NCI-H446 (cell line): ENCODE measurements around the gene MSX2.

Experiments
- DNase-seq, 2 experiments: peaks; one replicate each; lab custom pipeline; 2025; lab: John Stamatoyannopoulos, UW

The MSX2 gene

DNA sequence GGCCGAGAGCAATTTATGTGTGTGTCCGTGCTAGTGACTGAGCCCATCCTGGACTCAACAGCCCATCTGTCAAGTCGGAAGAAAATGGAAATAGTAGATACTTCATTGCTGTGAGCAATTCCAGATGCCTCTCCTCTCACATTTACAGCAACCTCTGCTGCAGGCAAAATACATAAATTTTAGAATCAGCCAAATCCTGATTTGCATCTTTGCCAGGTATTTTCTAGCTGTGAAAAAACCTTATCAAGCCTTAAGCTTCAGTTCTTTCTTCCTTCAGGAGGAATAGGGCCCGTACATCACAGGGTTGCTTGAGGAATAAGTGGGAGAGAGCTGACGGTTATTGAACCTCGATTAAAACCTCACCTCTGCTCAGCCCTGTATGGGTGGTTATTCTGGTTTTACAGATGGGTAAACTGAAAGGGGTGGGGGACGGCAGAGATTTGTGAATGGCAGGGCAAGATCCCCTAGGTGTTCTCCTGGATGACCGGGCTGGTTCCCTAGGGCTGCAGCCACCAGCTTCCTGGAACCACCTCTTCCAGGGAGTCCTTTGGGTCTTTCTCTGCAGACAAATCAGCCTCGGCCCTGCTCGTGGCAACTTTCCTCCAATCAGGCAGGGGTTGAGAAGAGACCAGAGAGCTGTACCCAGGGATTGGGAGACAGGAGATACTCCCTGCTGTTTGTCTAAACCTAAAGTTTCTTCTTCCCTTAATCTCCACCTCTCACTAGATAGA, 5.3 kb upstream of the MSX2 start:
- DNase-seq: no peak

DNA sequence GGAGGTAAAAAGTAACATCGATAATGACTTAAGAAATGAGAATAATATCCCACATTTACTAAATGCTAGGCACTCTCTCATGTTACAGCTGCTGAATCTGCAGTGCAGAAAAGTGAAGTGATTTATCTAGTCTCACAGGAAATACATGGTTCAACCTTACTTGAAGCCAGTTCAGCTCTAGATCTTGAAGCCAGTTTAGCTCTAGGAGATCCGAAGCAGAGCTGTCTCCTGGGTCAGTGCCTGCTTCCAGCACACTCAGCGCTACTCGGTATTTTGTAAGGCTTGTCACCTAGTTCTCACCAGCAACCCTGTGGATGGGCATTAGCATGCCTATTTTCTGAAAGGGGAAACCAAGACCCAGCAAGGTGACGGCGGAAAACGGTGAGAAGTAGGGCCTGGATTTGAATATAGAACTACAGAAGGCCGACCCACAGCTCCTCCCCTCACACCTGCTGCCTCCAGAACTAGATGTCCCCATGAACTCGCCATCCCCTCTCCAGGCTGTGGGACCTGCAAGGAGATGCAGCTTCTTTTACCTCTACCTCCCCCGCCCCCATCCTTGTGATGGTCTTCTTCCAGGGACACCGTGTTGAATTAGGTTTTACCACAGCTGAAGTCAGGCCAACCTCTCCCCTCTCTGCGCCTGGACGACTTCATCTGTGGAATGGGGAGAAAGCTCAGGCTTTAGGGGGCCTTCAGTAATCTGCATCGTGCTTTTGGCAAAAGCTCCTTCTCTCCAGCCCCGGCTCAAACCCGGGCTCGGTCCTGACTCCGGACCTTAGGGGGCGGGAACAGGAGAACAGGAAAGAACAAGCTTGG, 4.4 kb upstream of the MSX2 start:
- no peak for DNase-seq

DNA sequence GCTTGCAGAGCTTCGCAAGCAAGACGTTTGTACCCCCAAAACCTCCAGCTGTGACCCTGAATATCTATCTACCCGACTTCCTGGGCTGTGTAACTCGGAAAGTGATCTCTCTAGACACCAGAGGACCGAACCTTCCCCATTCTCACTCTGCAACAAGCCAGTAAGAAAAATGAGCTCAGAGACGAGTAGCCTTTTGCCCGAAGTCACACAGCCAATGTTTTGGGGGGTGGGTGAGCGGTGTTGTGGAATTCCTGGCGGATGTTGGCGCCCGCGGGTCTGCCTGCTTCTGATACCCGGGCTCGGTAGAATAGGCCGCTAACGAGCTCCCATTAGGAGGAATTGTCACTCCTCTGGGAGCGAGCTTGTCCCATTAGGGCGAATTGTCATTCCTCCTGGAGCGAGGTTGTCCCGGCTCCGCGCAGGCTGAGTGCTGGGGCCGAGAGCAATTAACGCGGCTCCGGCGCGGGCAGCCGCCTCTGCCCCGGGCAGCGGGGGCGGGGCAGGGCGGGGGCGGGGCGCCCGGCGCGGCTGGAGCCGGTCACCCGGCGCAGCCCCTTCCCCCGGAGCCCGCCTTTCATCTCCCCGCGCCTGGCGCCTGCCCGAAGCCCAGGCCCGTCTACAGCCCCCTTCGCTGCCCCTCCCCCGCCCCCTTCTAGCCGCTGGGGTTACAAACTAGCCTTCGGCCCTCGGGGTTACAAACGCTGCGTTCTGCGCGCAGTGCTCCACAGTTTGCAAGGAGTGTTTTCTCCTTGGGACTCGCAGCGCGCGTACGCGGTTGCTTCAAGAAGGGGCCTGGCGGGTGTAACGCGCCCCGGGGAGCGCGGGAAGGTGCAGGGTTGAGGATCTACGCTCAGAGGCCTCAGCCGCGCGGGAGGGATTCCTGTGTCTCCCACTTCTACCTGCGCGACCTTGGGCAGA, 3.5 kb upstream of the MSX2 start:
- DNase-seq: no peak

DNA sequence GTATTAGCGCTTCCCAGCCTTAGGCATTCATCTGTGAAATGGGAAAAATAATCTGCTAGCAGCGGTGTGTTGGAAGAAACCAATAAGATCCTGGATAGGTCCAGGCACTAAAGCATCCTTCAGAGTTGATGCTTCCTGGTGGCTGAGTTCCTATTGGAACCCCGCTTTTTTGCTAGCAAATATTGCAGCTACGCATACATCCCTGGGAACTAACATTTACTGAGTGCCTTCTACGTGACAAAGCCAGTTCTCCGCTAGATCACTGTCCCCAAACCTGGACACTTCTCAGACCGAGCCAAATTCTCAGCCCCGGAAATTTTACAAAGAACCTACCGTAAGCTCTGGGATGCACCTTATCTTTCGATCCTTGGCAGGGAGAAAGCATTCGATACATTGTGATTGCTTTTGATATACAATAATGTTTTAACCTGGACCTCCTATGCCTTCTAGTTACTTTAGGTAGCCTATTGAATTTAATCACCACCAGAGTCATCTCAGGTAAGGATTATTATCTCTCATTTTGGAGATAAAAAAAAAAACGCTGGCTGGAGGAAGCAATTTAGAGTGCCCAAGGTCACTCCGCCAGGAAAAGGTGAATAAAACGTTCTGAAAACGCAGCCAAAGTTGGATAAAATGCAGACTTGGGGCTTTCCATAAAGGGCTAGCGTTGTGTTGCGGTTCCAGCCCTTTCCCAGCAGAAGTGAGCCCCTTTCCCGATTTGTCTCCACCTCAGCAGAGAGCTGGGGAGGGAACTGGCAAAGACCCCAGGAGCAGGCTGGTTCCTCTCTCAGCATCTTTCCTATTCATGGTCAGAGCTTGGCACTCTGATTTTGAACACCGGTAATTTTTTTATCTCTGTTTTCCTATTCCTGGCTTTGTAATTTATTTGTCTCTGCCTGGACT, 2.6 kb upstream of the MSX2 start:
- no peak for DNase-seq

DNA sequence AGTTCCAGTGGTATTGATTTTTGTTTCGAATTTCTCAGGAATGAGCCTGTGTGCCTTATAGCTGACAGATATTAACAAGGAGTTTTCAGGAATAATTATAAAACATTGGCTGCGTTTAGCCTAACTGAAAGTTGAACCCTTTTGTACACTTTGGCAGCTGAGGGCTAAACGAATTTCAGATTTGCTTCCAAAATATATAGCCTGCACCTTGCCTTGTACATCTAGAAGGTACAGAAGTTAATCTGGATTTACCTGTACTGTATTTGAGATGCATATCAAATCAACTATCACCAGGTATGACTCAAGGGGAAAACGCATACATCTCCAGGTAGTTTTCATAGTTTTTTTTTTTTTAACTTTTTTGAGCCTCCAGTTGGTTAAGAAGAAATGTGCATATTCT, 1.9 kb upstream of the MSX2 start:
- no peak for DNase-seq

DNA sequence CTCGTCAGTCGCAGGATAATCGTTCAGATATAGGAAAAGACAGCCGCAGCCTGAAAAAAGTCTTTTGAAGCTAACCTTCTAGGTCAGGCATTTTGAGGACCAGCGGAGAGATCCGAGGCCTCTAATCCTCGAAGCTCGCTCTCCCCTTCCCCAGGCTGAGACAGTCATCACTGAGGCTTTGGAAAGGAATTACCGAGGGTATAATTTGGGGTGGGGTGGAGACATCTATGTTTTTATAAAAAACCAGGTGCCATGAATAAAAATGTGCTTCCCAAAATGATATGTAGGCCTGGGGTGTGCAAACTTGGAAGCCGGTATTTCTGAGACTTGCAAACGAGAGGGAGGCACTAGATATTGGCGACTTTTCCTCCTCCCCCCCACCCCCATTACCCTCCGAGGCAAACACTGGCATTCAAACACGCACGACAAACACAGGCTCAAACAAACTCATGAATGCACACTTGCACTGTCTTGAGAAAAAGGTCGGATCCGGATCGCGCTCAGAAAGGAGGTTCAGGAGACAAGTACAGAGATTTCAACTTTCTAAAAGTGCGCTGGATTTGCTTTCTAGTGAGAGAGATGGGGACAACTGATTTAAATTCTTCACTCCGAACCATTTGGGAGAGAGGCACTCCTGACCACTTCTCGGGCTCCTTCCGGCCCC, 935 bp upstream of the MSX2 start:
- DNase-seq: no peak

DNA sequence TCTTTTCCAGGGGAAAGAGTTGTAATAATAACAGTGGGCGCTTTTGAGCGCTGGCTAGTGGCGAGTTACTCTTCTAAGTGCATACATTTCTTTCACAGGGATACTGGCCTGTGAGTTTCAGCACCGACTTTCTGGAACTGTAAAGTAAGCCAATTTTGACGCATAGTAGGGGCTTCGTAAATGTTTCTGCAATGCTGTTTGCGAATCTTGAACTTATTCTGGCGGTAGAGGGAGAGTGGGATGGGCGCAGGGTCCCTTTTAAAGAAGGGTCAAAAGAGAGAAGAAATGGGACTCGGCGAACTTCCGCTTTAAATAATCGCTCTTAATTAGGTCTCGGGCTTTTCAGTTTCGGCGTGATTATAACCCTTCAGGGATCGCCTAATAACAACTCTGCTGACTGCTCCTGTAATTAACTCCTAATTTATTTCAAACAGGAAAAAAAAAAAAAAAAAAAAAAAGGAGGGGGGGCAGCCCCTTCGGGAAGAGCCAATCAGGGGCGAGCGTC, 351 bp upstream of the MSX2 start:
- no peak for DNase-seq

DNA sequence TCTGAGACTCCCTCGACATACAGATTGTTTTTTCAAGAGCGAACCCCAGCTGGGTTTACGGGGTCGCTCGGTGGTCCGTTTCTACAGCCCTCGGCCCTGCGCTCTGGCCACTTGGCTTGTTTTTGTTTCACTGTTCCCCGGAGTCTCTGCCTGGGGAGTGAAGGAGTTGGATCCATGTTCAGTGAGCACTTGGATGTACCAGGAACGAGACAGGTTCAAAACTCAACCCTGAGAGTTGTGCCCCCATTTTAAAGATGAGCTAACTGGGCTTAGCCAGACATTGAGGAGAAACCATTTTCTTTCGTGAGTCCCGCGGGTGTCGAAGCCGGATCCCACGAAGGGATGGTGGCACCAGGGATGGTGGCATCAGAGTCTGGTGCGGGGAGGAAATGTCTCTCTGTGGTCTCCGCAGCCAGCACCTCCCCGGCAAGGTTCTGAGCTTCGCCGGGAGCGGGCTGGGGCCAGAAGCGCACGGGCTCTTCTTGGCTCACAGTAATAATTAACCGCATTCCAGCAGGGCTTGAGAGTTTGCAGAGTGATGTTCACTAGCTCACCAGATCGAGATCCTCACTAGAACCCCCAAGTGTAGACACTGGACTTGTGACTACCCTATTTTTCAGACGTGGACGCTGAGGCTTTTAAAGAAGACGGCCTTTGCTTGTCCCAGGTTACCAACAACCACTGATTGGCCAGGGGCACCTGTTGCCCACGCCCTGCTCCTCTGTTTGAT, 1.0 kb downstream of the MSX2 start:
- DNase-seq: no peak

DNA sequence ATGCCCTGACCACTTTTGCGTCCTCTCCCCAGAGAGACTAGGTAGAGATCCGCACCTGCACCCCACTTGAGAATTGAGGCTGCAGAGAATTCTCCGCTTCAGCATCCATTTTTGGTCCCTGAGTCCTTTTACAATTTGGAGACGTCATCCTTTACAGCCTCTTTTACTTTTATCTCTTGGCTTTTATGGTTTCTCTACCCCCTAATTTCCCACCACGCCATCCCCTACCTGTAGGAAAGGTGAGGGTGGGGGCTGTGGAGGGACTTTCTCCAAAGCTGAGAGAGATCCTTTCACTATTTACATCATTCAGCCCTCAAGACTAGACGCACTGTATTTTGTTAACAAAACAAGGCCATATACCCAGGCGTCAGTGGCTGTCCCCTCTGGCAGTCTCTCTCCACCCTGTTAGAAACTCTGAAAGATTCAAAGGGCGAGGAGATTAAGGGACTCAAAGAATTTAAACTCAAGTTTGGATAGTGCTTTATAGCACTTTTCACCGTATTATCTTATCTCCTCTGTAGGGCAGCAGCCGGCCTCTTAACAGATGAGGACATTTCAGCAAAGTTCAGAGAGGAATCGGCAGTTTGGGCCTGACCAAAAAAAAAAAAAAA, 1.7 kb downstream of the MSX2 start:
- DNase-seq: no peak

DNA sequence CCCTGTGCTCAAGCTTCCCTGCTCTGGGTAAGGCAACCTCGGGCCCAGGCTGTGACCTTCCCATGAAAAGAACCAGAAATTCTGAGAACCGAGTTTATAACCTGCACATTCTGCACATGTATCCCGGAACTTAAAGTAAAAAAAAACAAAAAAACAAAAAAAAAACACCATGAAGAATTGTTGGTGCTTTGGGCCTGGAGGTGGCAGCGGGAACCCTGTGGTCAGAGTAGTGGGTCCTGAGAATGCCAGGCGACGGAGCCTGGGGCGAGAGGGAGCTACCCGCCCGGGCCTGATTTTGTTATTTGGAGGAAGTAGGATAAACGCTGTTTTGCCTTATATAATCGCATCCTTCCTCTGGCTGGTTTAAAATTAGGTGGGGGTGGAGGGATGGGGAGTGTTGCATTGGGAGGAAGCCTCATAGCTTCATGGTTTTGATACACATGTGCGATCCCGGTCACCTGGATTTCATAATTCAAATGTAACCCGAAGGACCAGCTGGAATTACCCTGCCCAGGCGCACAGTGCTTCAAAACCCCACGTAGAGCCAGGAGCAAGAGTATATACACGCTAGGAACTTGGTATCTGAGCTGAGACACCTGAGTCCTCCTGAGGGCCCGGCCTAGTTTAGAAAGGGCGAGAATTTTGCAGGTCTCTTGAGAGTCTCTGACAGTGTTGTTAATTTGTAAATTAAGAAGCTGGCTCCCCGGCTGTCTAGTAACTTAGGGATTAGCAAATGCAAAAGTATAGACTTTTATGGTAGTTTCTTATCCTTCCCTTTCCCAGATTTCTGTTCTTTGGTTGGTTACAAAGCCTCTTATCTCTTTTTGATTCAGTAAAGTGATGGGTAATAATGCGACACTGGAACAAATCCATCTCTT, 2.8 kb downstream of the MSX2 start:
- DNase-seq: no peak

DNA sequence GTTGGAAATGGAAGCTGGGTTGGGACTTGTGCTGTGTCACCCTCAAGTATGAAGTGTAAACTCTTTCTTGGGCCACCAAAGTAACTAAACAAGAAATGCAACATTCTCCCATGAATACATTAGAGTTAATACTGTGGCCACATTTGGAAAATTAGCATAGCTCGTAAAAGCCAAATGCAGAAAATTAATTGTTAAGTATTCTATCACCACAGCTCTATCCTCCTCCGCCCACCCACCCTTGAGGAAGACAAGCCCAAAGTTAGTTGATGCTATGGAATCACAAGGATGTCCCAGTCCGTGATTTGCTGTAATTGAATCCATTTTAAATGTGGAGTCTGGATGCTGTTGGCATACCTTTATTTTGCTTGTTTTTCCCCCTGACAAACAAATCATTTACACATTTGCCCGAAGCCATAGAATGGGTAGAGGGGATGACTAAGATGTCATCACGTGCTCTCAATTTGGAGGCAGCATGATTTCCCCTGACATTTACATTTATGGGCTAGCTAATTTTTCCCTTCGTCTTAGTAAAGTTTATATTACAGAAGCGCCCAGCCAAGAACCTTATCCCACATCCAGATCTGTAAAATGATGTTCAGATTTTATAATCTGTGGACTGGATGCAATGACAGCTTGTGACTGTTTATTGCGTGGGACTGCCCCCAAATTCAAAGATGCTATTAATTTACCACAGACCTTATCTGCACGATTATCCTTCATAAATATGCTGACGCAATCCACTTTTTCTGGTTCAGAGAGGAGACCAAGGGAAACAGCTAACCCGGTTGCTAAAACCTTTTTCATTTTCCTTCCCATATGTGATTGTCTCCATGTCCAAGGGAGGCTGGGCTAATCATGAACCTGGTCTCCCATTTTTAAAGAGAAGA, 3.7 kb downstream of the MSX2 start:
- no peak for DNase-seq

DNA sequence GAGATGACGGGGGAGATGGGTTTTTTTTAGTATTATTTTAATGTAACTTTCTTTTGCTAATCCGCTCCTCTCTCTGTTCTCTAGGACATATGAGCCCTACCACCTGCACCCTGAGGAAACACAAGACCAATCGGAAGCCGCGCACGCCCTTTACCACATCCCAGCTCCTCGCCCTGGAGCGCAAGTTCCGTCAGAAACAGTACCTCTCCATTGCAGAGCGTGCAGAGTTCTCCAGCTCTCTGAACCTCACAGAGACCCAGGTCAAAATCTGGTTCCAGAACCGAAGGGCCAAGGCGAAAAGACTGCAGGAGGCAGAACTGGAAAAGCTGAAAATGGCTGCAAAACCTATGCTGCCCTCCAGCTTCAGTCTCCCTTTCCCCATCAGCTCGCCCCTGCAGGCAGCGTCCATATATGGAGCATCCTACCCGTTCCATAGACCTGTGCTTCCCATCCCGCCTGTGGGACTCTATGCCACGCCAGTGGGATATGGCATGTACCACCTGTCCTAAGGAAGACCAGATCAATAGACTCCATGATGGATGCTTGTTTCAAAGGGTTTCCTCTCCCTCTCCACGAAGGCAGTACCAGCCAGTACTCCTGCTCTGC, 4.8 kb downstream of the MSX2 start:
- no peak for DNase-seq

DNA sequence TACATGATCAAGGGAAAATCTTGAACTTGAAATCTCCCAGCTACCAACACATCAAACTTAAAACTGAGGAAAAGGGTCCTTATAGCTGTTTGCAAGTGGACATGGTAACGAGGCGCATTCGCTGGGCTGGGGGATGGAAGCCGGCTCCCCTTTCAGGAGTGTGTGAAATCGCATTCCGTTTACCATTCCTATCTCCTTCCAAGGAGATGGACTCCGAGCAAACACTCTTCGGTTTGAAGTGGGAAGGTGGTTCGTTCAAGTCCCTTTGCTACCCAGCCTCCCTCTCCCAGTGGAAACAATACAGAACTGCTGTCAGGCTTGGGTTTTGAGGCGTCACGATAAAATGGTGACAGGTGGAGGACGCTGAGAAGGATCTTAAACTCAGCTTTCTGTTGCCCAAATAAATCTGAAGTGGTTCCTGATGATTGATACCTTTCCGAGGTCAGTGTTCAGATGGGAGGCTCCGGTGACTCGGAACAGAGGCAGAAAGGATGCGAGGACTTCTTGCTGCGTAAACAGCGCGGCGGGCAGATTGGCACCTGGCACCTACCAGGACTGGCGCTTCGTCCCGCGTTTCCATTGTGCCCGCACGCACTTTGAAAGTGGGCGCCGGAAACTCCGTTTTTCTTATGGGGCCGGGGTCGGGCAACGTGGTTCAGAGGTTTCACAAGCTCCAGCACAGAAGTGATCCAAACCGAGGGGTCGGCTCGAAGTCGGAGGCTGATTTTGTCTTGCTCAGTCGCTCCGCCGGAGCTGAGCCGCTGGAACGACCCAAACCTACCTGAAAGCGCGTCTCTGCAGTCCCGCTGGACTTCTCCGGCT, 7.0 kb downstream of the MSX2 start:
- DNase-seq: no peak

DNA sequence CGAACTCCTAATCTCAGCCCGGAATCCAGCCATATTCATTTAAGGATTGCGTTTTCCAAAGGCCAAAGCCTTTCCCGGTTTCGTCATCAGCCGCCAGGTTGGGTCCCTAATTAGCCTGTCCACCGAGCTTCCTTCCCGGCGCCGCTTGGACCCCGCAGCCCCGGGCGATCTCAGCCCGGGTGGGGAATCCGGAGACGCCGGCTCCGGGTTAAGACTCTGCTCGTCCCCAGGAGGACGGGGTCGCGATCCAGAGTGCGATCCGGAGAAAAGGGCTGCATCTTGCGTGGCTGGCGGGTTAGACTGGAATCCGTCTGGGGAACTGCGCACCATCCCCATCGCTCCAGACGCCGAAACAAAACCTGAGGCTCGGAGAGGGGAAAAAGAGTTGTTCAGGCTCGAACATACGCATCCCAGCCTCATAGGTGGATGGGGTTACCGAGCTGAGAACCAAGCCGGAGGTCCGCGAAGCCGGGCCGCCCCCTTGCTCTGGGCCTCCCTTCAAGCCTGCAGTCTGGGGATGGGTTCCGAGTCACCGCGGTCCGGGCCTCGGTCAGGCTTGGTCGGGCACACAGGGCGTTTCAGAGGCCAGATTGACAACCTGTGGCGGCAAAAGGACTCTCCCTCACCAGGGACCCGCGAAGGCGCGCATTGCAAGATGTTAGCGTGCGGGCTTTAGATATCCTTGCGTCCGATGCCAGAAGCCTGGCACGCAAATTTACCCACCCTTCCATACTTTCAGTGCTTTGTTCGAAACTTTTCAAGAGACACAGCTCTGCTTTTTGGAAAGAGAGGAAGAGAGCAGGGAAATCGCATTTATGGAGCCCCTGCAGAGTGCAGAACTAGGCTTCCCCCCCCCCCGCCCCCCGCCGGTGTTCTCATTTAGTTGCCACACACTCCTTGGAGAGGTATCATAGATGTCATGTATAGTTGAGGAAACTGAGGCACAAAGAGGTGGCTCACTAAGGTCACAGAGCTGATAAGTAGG, 7.9 kb downstream of the MSX2 start:
- DNase-seq: no peak

DNA sequence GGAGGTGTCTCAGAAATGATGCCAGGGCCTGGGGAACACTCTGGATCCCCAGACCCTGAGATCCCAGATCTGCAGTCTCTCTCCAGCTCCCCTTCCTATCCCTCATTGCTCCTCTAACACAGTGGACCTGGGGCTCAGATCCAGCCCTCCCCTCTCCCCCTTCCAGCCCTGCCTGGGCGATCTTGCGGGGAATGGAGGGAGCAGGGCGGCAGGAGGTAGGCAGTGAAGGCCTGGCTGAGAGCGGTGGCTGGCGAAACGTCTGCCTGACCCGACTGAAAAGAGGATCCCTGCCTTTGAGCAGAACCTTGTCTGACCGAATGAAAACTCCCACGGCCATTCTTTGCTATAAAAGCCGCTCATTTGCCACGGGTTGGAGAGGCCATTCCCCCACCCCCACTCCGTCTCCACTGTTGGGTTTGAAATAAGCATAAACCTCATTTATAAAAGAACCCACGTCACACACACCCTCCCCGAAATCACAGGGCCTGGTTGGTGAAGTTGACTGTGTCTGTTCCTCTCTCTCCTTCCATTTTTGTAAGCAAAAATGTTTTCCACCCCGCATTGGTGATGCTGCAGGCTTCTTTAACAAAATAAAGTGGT, 8.8 kb downstream of the MSX2 start:
- DNase-seq: no peak
